ENCODE measurements around the gene KCNG2.

- no peak for TF ChIP-seq CTCF (IDR thresholded peaks at IDR 0.05; ENCODE audit: poor library complexity)
- no peak for TF ChIP-seq EZH2 (IDR thresholded peaks at IDR 0.05; ENCODE audit: borderline replicate concordance)
- no peak for TF ChIP-seq EZH2phosphoT487 (IDR thresholded peaks at IDR 0.05; ENCODE audit: low read depth, severe bottlenecking, unreplicated experiment)
These were observed 3.5 kb downstream of the KCNG2 start for GRCh38 chr18:79801217-79801616.
